A549 (cell line): Measurements from ENCODE around the gene RAD18. TPM values are rescaled to one million over a fixed set of nuclear protein-coding genes. Genes with fewer than 3 reads are reported as not detected.
A peak's percentile ranks its signal among the peaks of the same experiment; 100 is the strongest.

Experiments
- ATAC-seq, 2 experiments: fragments of 200-7000 bp in 1 of 2; fragments of >200 bp in 1 of 2; cut with Nextera tagmentation in 1 of 2; cut with Tn5 transposase in 1 of 2; 3 replicates each; pipeline versions ENCODE4 v1.8.0 to v1.9.1; 2018 to 2020; ENCODE audit warnings: mild to moderate bottlenecking in 1 of 2, moderate library complexity in 1 of 2
- CTCF ChIA-PET: fragments of 300-600 bp; sonication (Branson Sonifier 250); formaldehyde crosslinking; extraction: SDS; loops from one replicate; lab custom pipeline; 2021; ENCODE audit warnings: antibody characterized with exemption, inconsistent platforms; lab: Yijun Ruan, JAX
- POLR2A ChIA-PET: fragments of 350-600 bp; formaldehyde crosslinking; extraction: SDS; loops from one replicate; lab custom pipeline; 2021; ENCODE audit warnings: antibody characterized with exemption, inconsistent platforms; lab: Yijun Ruan, JAX
- DNase-seq, 2 experiments: peaks; one replicate each; pipeline versions ENCODE4 v3.0.0 to v3.0.0-alpha.2; 2011 to 2016; ENCODE audit warnings: low read depth in 1 of 2, low spot score in 1 of 2
- FAIRE-seq: peaks from 2 replicates; lab custom pipeline; 2011; peaks lifted over from hg19 to GRCh38; lab: Jason Lieb, UNC
- H3K27ac ChIP-seq, 2 experiments: fragments of >200 bp; sonication (Bioruptor Twin); formaldehyde crosslinking; 3 replicates each; pipeline ENCODE4 v1.5.1; 2016 to 2017
- H3K4me1 ChIP-seq: fragments of >200 bp; sonication (Bioruptor Twin); formaldehyde crosslinking; 3 replicates; pipeline ENCODE4 v1.6.1; 2016
- H3K4me2 ChIP-seq: fragments of >200 bp; sonication (Bioruptor Twin); formaldehyde crosslinking; 3 replicates; pipeline ENCODE4 v1.6.1; 2016
- H3K4me3 ChIP-seq: fragments of >200 bp; sonication (Bioruptor Twin); formaldehyde crosslinking; 3 replicates; pipeline ENCODE4 v1.5.1; 2016
- H3K9me3 ChIP-seq: fragments of >200 bp; sonication (Bioruptor Twin); formaldehyde crosslinking; 3 replicates; pipeline ENCODE4 v1.6.1; 2016
- ATOH8 ChIP-seq: fragments of 250-450 bp; sonication (Bioruptor Pico); IDR thresholded peaks from 2 replicates; pipeline ENCODE4 v1.5.0; 2020; ENCODE audit warnings: low read depth, mild to moderate bottlenecking, moderate library complexity
- CBX8 ChIP-seq: fragments of 200-600 bp; sonication (generic); IDR thresholded peaks from 2 replicates; pipeline ENCODE4 v1.6.1; 2016
- CEBPB ChIP-seq, 2 experiments: fragments of >200 bp in 1 of 2; sonication (Bioruptor Twin) in 1 of 2; formaldehyde crosslinking in 1 of 2; IDR thresholded peaks; 2 replicates each; pipeline ENCODE4 v1.6.1; 2012 to 2016
- CHD4 ChIP-seq: fragments of 200-600 bp; sonication (generic); IDR thresholded peaks from 2 replicates; pipeline ENCODE4 v1.6.1; 2016; ENCODE audit warnings: antibody characterized with exemption, mild to moderate bottlenecking, borderline replicate concordance
- EHF ChIP-seq: fragments of 250-450 bp; sonication (Bioruptor Pico); IDR thresholded peaks from 2 replicates; pipeline ENCODE4 v1.5.0; 2020; ENCODE audit warnings: mild to moderate bottlenecking
- ELK1 ChIP-seq: fragments of 150-350 bp; IDR thresholded peaks from 2 replicates; pipeline ENCODE4 v1.6.1; 2014; ENCODE audit warnings: low read depth, mild to moderate bottlenecking, low read length
- FOSB ChIP-seq: fragments of 250-450 bp; sonication (Bioruptor Pico); IDR thresholded peaks from 2 replicates; pipeline ENCODE4 v1.5.0; 2020; ENCODE audit warnings: mild to moderate bottlenecking, moderate library complexity
- GATA3 ChIP-seq: IDR thresholded peaks from 2 replicates; pipeline ENCODE4 v1.6.1; 2012; ENCODE audit warnings: borderline replicate concordance
- HES2 ChIP-seq: fragments of >200 bp; sonication (Bioruptor Twin); formaldehyde crosslinking; IDR thresholded peaks from 2 replicates; pipeline ENCODE4 v1.6.1; 2016
- HOXA7 ChIP-seq: fragments of 250-450 bp; sonication (Bioruptor Pico); IDR thresholded peaks from 2 replicates; pipeline ENCODE4 v1.5.0; 2020; ENCODE audit warnings: mild to moderate bottlenecking, moderate library complexity
- JUN ChIP-seq, 2 experiments: fragments of >200 bp; sonication (Bioruptor Twin); formaldehyde crosslinking; IDR thresholded peaks; 2 replicates in 1 of 2; 3 replicates in 1 of 2; pipeline ENCODE4 v1.6.1; 2016 to 2017
- JUNB ChIP-seq: fragments of >200 bp; sonication (Bioruptor Twin); formaldehyde crosslinking; IDR thresholded peaks from 2 replicates; pipeline ENCODE4 v1.6.1; 2016
- MAX ChIP-seq: IDR thresholded peaks from 2 replicates; pipeline ENCODE4 v1.6.1; 2012
- NFE2L2 ChIP-seq: fragments of 150-350 bp; conservative IDR thresholded peaks from 2 replicates; pipeline ENCODE4 v1.6.1; 2014; ENCODE audit warnings: low read length
- TFCP2L1 ChIP-seq: fragments of 250-450 bp; sonication (Bioruptor Pico); IDR thresholded peaks from 2 replicates; pipeline ENCODE4 v1.5.0; 2021; ENCODE audit warnings: mild to moderate bottlenecking
- ZC3H11A ChIP-seq: fragments of 450-650 bp; IDR thresholded peaks from 2 replicates; pipeline ENCODE4 v1.6.1; 2014; ENCODE audit warnings: antibody characterized with exemption, mild to moderate bottlenecking
- ZFP36 ChIP-seq: fragments of 450-650 bp; IDR thresholded peaks from 2 replicates; pipeline ENCODE4 v1.6.1; 2014; ENCODE audit warnings: borderline replicate concordance; ENCODE audit not compliant: partially characterized antibody
- ZNF302 ChIP-seq: fragments of 250-450 bp; sonication (Bioruptor Pico); IDR thresholded peaks from 2 replicates; pipeline ENCODE4 v1.9.0; 2021; ENCODE audit warnings: inconsistent platforms, mild to moderate bottlenecking, moderate library complexity
- WGBS: methylation state at CpG from one replicate; pipeline ENCODE4 v1.1.6; 2017; ENCODE audit errors: missing lambda C conversion rate; 5-methylcytosine and 5-hydroxymethylcytosine counted together
- polyA plus RNA-seq, 4 experiments: library from polyadenylated mRNA; depleted of rRNA in 3 of 4; stranded (reverse); fragments of >200 nt; fragmentation: RNase III in 1 of 4; extraction: RNeasy Plus Mini Kit Qiagen cat#74134 plus additional on column Dnase treatment in 1 of 4; gene quantifications; 2 replicates in 3 of 4; 3 replicates in 1 of 4; pipeline ENCODE4 v1.2.3, GENCODE V29; 2011 to 2017
- TF ChIP-seq, protein P1 (sequence below): fragments of >200 bp; sonication (Bioruptor Twin); formaldehyde crosslinking; IDR thresholded peaks from 3 replicates; pipeline ENCODE4 v1.6.1; 2016

The RAD18 gene
- polyA plus RNA-seq, 2 of the 4 experiments (the other 2 are of a cell fraction), result 11.8 to 23.2 TPM

DNA sequence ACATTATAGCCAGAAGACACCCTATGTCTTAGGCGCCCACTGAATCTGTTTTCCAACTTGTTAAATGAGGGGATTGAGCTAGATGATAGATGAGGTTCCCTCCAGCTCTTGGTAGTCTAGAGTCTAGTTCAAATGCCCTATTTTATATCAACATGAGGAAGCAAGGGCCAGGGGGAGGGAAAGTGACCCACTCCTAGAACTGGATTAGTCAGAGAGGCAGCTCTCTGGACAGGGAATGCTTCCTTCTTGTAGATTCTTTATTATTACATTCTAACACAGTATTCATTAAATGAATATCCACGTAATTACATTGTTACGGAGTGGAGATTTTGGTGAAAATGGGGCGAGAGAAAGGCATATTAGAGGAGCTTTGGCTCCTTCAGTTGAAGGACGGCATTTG lies 89.5 kb downstream of the RAD18 start (continued):
- TF ChIP-seq HES2, result no peak

DNA sequence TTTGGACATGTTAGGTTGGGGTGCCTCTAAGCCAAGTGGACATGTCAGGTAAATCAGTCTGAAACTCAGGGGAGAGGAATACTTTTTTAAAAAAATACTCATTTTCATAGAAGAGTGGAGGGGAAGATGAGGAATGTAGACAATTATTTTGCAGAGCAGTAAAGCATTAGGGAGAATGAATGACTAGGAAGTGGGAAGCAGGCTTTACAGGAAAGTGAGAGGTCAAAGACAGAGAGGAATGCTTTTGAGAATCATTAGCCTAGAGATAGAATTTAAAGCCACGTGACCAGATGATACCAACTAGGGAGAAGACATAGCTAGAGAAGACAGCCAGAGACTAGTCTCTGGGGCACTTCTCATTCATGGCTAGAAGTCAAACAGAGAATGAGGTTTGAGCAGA lies 91.0 kb downstream of the RAD18 start:
- POLR2A ChIA-PET, result no interaction called here
- Histone ChIP-seq H3K4me1 (peaks cover 44% of the 10 kb centered on the region), H3K9me3 (no peaks in the 10 kb centered on the region), H3K4me2 (no peak overlapping the region), H3K27ac (peak overlapping the region; percentile 11 to 59; a peak in 4 of 6 replicates), H3K4me3 (no peak overlapping the region)
- CTCF ChIA-PET, result interaction anchor here (2.7 to 6.1 kb wide), 2 partner anchors 11 to 103 kb away, joined by 7 to 56 read pairs; partner anchors contain the start of gene OXTR
- TF ChIP-seq ZFP36 (no peak), ZC3H11A (no peak), JUNB (no peak), JUN (IDR thresholded peaks at IDR 0.05) (no peak)
- no peak for DNase-seq
- no peak for ATAC-seq
- WGBS, result 86% methylated on average over 1 of the region's 1 CpG
- FAIRE-seq, result no peak

DNA sequence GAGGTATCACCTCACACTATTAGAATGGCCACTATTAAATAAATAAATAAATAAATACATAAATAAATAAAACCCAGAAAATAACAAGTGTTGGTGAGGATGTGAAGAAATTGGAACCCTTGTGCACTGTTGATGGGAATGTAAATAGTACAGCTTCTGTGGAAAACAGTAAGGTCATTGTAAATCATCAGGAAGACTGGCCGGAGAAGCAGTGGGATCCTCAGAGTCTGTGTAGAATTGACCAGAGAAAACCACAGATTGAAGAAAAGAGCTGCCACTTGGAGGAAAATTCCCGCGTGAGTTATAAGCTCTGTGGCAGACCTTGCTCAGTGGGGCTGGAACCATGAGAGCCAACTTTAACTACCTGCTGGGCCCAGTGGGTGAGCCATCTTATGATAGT lies 92.0 kb downstream of the RAD18 start:
- DNase-seq (no peak), ATAC-seq (no peak), FAIRE-seq (no peak)
- Histone ChIP-seq H3K4me1 (peaks cover 44% of the 10 kb centered on the region), H3K4me3 (no peak overlapping the region), H3K27ac (peak overlapping the region; percentile 59 to 84; a peak in 5 of 6 replicates), H3K4me2 (no peak overlapping the region), H3K9me3 (no peaks in the 10 kb centered on the region)
- ChIA-PET CTCF (interaction anchor here (0.6 to 6.1 kb wide), 3 partner anchors 64 to 114 kb away, joined by 3 to 56 read pairs (median 5); partner anchors contain the start of gene OXTR), POLR2A (no interaction called here)
- TF ChIP-seq CEBPB (IDR thresholded peaks at IDR 0.05), result no peak
- no peak for TF ChIP-seq HOXA7 (CRISPR knock-in tag)
- TF ChIP-seq, protein P1, sequence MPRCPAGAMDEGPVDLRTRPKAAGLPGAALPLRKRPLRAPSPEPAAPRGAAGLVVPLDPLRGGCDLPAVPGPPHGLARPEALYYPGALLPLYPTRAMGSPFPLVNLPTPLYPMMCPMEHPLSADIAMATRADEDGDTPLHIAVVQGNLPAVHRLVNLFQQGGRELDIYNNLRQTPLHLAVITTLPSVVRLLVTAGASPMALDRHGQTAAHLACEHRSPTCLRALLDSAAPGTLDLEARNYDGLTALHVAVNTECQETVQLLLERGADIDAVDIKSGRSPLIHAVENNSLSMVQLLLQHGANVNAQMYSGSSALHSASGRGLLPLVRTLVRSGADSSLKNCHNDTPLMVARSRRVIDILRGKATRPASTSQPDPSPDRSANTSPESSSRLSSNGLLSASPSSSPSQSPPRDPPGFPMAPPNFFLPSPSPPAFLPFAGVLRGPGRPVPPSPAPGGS, result no peak
- no peak for TF ChIP-seq ZNF302 (CRISPR knock-in tag)
- 95% methylated on average over 3 of the region's 3 CpGs for WGBS

DNA sequence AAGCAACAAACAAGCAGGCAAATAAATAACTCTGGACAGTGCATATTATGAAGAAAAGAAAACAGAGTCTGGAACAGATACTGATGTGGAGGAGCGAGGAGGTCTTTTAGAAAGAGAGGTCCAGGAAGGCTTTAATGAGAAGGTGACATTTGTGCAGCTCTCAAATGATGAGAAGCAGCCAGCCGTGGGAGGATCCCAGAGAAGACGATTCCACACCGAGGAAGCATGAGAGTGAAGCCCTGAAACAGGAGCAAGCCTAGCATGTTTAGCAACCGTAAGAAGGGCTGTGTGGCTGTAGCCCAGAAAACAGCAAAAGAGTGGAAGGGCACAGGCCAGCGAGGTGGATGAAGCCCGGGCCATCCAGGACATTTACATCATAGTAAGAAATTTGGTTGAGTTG lies 93.1 kb downstream of the RAD18 start:
- TF ChIP-seq FOSB (CRISPR knock-in tag) (no peak), CHD4 (no peak), ZFP36 (no peak), MAX (no peak), ATOH8 (CRISPR knock-in tag) (no peak), JUNB (no peak), GATA3 (no peak), TFCP2L1 (no peak), CBX8 (no peak), NFE2L2 (no peak), EHF (CRISPR knock-in tag) (no peak), ELK1 (no peak), HOXA7 (CRISPR knock-in tag) (no peak)
- TF ChIP-seq, protein P1, result no peak
- ChIA-PET POLR2A (interaction anchor here (1.0 kb wide), 1 partner anchor 426 kb away, joined by 3 read pairs; no protein-coding TSS in a partner anchor), CTCF (interaction anchor here (6.1 kb wide), 1 partner anchor 100 kb away, joined by 56 read pairs; the partner anchor contains the start of gene OXTR)
- peaks cover 44% of the 10 kb centered on the region for H3K4me1 ChIP-seq
- WGBS, result 60% methylated on average over 7 of the region's 7 CpGs
- ATAC-seq, result peak; percentile 27 to 33; a peak in 5 of 6 replicates
- peak in 1 of 2 experiments; percentile 6 for DNase-seq
- H3K4me2 ChIP-seq, result peak overlapping the region; percentile 70
- H3K9me3 ChIP-seq, result no peaks in the 10 kb centered on the region
- no peak overlapping the region for H3K4me3 ChIP-seq
- FAIRE-seq, result no peak
- peak overlapping the region; percentile 84 to 93 for H3K27ac ChIP-seq
